HG03457 (cell line): ENCODE measurements around the gene ATP5PB.

Experiments
- ATAC-seq: cut with Tn5 transposase; IDR thresholded peaks from one replicate; pipeline ENCODE4 v1.9.1; 2021; ENCODE audit warnings: moderate number of reproducible peaks; ENCODE audit not compliant: unreplicated experiment

Gene ATP5PB

GRCh38 chr1:111504097-111504496, 54.8 kb downstream of the ATP5PB start:
- ATAC-seq: no peak

- peak; percentile 49 for ATAC-seq
Measured at GRCh38 chr1:111505641-111506119, 56.4 kb downstream of the ATP5PB start.

- ATAC-seq: no peak
Measured at GRCh38 chr1:111506561-111506960, 57.3 kb downstream of the ATP5PB start.

GRCh38 chr1:111507411-111508201, 58.3 kb downstream of the ATP5PB start:
- peak; percentile 35 for ATAC-seq

GRCh38 chr1:111509997-111510375, 60.7 kb downstream of the ATP5PB start:
- ATAC-seq: no peak

GRCh38 chr1:111511370-111511769, 62.1 kb downstream of the ATP5PB start:
- ATAC-seq: no peak
